Measurements from ENCODE around the gene IFFO2. TPM values are rescaled to one million over a fixed set of nuclear protein-coding genes. Genes with fewer than 3 reads are reported as not detected.

Gene IFFO2
- total RNA-seq, 4 donors from 2014 or later: 4.1 to 19.4 (median 7.3) TPM

GRCh38 chr1:18948913-18949685 is 7.4 kb downstream of the IFFO2 start:
- TF ChIP-seq POLR2A (IDR thresholded peaks at IDR 0.05): no peak
- peak in 1 of 4 experiments; percentile 5 for TF ChIP-seq CTCF (IDR thresholded peaks at IDR 0.05)
- Histone ChIP-seq H3K27me3 (no peaks in the 10 kb centered on the region), H3K9me3 (no peaks in the 10 kb centered on the region), H3K27ac (peak overlapping the region; percentile 82 to 92), H3K36me3 (no peaks in the 10 kb centered on the region), H3K4me1 (peaks cover 9 to 50% of the 10 kb centered on the region in 2 donors), H3K4me3 (no peak overlapping the region)
- DNase-seq: peak; percentile 68 to 73
- intact Hi-C loops (cut with DNase I; ENCODE audit: low total_unique reads): loop anchor here (5.0 kb wide), 1 partner anchor 37 kb away; no protein-coding TSS in a partner anchor

- peaks cover 9 to 45% of the 10 kb centered on the region in 2 donors for H3K4me1 ChIP-seq
- H3K4me3 ChIP-seq: no peak overlapping the region
- H3K9me3 ChIP-seq: no peaks in the 10 kb centered on the region
- H3K27ac ChIP-seq: peak overlapping the region; percentile 82 to 92
- H3K27me3 ChIP-seq: no peaks in the 10 kb centered on the region
- DNase-seq: no peak
- intact Hi-C loops (cut with DNase I; ENCODE audit: low total_unique reads): loop anchor here (5.0 kb wide), 1 partner anchor 36 kb away; no protein-coding TSS in a partner anchor
- no peaks in the 10 kb centered on the region for H3K36me3 ChIP-seq
- TF ChIP-seq POLR2A (IDR thresholded peaks at IDR 0.05): no peak
- TF ChIP-seq CTCF (IDR thresholded peaks at IDR 0.05): no peak
These were observed 8.2 kb downstream of the IFFO2 start for GRCh38 chr1:18948048-18948912.

GRCh38 chr1:18947570-18947969 is 8.9 kb downstream of the IFFO2 start:
- no peaks in the 10 kb centered on the region for H3K9me3 ChIP-seq
- no peak overlapping the region for H3K4me3 ChIP-seq
- DNase-seq: no peak
- intact Hi-C loops (cut with DNase I; ENCODE audit: low total_unique reads): loop anchor here (5.0 kb wide), 1 partner anchor 35 kb away; no protein-coding TSS in a partner anchor
- peaks cover 9 to 45% of the 10 kb centered on the region in 2 donors for H3K4me1 ChIP-seq
- H3K27ac ChIP-seq: peak overlapping the region in 1 of 2 donors; percentile 18
- no peak for TF ChIP-seq CTCF (IDR thresholded peaks at IDR 0.05)
- no peak for TF ChIP-seq POLR2A (IDR thresholded peaks at IDR 0.05)
- H3K27me3 ChIP-seq: no peaks in the 10 kb centered on the region
- H3K36me3 ChIP-seq: no peaks in the 10 kb centered on the region

GRCh38 chr1:18946550-18947381 is 9.7 kb downstream of the IFFO2 start:
- no peaks in the 10 kb centered on the region for H3K9me3 ChIP-seq
- H3K36me3 ChIP-seq: no peaks in the 10 kb centered on the region
- H3K4me3 ChIP-seq: no peak overlapping the region
- intact Hi-C loops (cut with DNase I; ENCODE audit: low total_unique reads): loop anchor here (5.0 kb wide), 1 partner anchor 34 kb away; no protein-coding TSS in a partner anchor
- H3K27ac ChIP-seq: peak overlapping the region in 1 of 2 donors; percentile 18
- DNase-seq: no peak
- H3K27me3 ChIP-seq: no peaks in the 10 kb centered on the region
- TF ChIP-seq CTCF (IDR thresholded peaks at IDR 0.05): no peak
- no peak for TF ChIP-seq POLR2A (IDR thresholded peaks at IDR 0.05)
- H3K4me1 ChIP-seq: peaks cover 9 to 47% of the 10 kb centered on the region in 2 donors
